Right forelimb (tissue), 1 donor: ENCODE measurements around the gene HMCES.
A peak's percentile ranks its signal among the peaks of the same experiment; 100 is the strongest.

Experiments used
- DNase-seq: peaks from one replicate; pipeline ENCODE4 v3.0.0-alpha.2; 2018

HMCES gene

GRCh38 chr3:129278439-129278965 lies at the start of gene HMCES:
Gene HMCES, plus strand, starts transcription at chr3:129278870. Its CDS starts 863 bp downstream, at chr3:129279733.
- peak; percentile 94 for DNase-seq

GRCh38 chr3:129228891-129229585 lies 49.6 kb upstream of the HMCES start:
- no peak for DNase-seq

- DNase-seq, result no peak
These were observed 48.2 kb upstream of the HMCES start for GRCh38 chr3:129230311-129231019.

GRCh38 chr3:129231331-129232119 lies 47.1 kb upstream of the HMCES start:
- DNase-seq, result no peak

- DNase-seq, result no peak
These were observed 45.1 kb upstream of the HMCES start for GRCh38 chr3:129233538-129233937.

GRCh38 chr3:129234441-129234840 lies 44.2 kb upstream of the HMCES start:
- no peak for DNase-seq

GRCh38 chr3:129235344-129235917 lies 43.2 kb upstream of the HMCES start:
- no peak for DNase-seq

GRCh38 chr3:129238945-129239705 lies 39.5 kb upstream of the HMCES start:
- no peak for DNase-seq

- DNase-seq, result no peak
These were observed 38.7 kb upstream of the HMCES start for GRCh38 chr3:129239991-129240390.

GRCh38 chr3:129240436-129240835 lies 38.2 kb upstream of the HMCES start:
- DNase-seq, result no peak

- DNase-seq, result no peak
These were observed 33.5 kb upstream of the HMCES start for GRCh38 chr3:129245141-129245540.

GRCh38 chr3:129245641-129246306 lies 32.9 kb upstream of the HMCES start:
- DNase-seq, result peak; percentile 81

GRCh38 chr3:129246636-129247035 lies 32.0 kb upstream of the HMCES start:
- no peak for DNase-seq

- no peak for DNase-seq
These were observed 30.2 kb upstream of the HMCES start for GRCh38 chr3:129248286-129248979.

- peak; percentile 96 for DNase-seq
These were observed 29.2 kb upstream of the HMCES start, which contains the start of gene COPG1 for GRCh38 chr3:129249284-129250065. Gene COPG1, plus strand, starts transcription at chr3:129249606. Its CDS starts 104 bp downstream, at chr3:129249710.

- no peak for DNase-seq
These were observed 25.9 kb upstream of the HMCES start for GRCh38 chr3:129252748-129253147.

- DNase-seq, result no peak
These were observed 24.0 kb upstream of the HMCES start for GRCh38 chr3:129254536-129255230.

GRCh38 chr3:129256270-129256669 lies 22.4 kb upstream of the HMCES start:
- DNase-seq, result no peak

- no peak for DNase-seq
These were observed 21.1 kb upstream of the HMCES start for GRCh38 chr3:129257609-129258008.
